ENCODE measurements around the gene FMO2. TPM values are rescaled to one million over a fixed set of nuclear protein-coding genes. Genes with fewer than 3 reads are reported as not detected.
"Not testable (repeated sequence)": the region's sequence is repeated elsewhere in the genome, so short reads cannot be mapped to it uniquely, and the experiment has no call there.

FMO2 gene
- total and polyA plus RNA-seq, 2 donors: 0.61 to 5.5 TPM

GRCh38 chr1:171221665-171222591 is 36.8 kb downstream of the FMO2 start:
- no peaks in the 10 kb centered on the region for H3K9me3 ChIP-seq (ENCODE audit: control insufficient read depth in 2 of 2, insufficient read depth in 1 of 2, low read length in 1 of 2)
- no peak overlapping the region for H3K4me3 ChIP-seq (ENCODE audit: low read length in 2 of 2)
- DNase-seq (ENCODE audit: low read depth in 6 of 9, low spot score in 9 of 9): no peak
- no peaks in the 10 kb centered on the region for H3K36me3 ChIP-seq (ENCODE audit: control insufficient read depth in 2 of 2, insufficient read depth in 2 of 2, low read length in 1 of 2)
- 74% methylated on average over 5 of the region's 5 CpGs for WGBS
- peak overlapping the region in 1 of 2 donors; percentile 26 for H3K27ac ChIP-seq (ENCODE audit: low read depth in 1 of 2, low read length in 1 of 2)
- H3K4me1 ChIP-seq (ENCODE audit: control insufficient read depth in 2 of 2, insufficient read depth in 2 of 2, low read length in 2 of 2): no peaks in the 10 kb centered on the region
- H3K27me3 ChIP-seq (ENCODE audit: control insufficient read depth in 2 of 2, insufficient read depth in 1 of 2, low read length in 1 of 2): no peaks in the 10 kb centered on the region

- no peaks in the 10 kb centered on the region for H3K9me3 ChIP-seq (ENCODE audit: control insufficient read depth in 2 of 2, insufficient read depth in 1 of 2, low read length in 1 of 2)
- H3K4me1 ChIP-seq (ENCODE audit: control insufficient read depth in 2 of 2, insufficient read depth in 2 of 2, low read length in 2 of 2): no peaks in the 10 kb centered on the region
- no peaks in the 10 kb centered on the region for H3K36me3 ChIP-seq (ENCODE audit: control insufficient read depth in 2 of 2, insufficient read depth in 2 of 2, low read length in 1 of 2)
- 96% methylated on average over 5 of the region's 5 CpGs for WGBS
- no peaks in the 10 kb centered on the region for H3K27me3 ChIP-seq (ENCODE audit: control insufficient read depth in 2 of 2, insufficient read depth in 1 of 2, low read length in 1 of 2)
- no peak overlapping the region for H3K4me3 ChIP-seq (ENCODE audit: low read length in 2 of 2)
- no peak for DNase-seq (ENCODE audit: low read depth in 6 of 9, low spot score in 9 of 9)
- no peak overlapping the region for H3K27ac ChIP-seq (ENCODE audit: low read depth in 1 of 2, low read length in 1 of 2)
Observed at GRCh38 chr1:171222936-171223335, 37.8 kb downstream of the FMO2 start.

- not testable (repeated sequence) for H3K27me3 ChIP-seq (ENCODE audit: control insufficient read depth in 2 of 2, insufficient read depth in 1 of 2, low read length in 1 of 2); DNase-seq (ENCODE audit: low read depth in 6 of 9, low spot score in 9 of 9); H3K27ac ChIP-seq (ENCODE audit: low read depth in 1 of 2, low read length in 1 of 2); H3K4me3 ChIP-seq (ENCODE audit: low read length in 2 of 2); H3K9me3 ChIP-seq (ENCODE audit: control insufficient read depth in 2 of 2, insufficient read depth in 1 of 2, low read length in 1 of 2); H3K4me1 ChIP-seq (ENCODE audit: control insufficient read depth in 2 of 2, insufficient read depth in 2 of 2, low read length in 2 of 2); H3K36me3 ChIP-seq (ENCODE audit: control insufficient read depth in 2 of 2, insufficient read depth in 2 of 2, low read length in 1 of 2)
- WGBS: 96% methylated on average over 4 of the region's 4 CpGs
Observed at GRCh38 chr1:171224257-171224656, 39.2 kb downstream of the FMO2 start.

- WGBS: 96% methylated on average over 1 of the region's 1 CpG
- peak in 3 of 9 donors; percentile 6 to 30 (median 11) for DNase-seq (ENCODE audit: low read depth in 6 of 9, low spot score in 9 of 9)
- Histone ChIP-seq H3K4me1 (ENCODE audit: control insufficient read depth in 2 of 2, insufficient read depth in 2 of 2, low read length in 2 of 2) (no peaks in the 10 kb centered on the region), H3K4me3 (ENCODE audit: low read length in 2 of 2) (no peak overlapping the region), H3K36me3 (ENCODE audit: control insufficient read depth in 2 of 2, insufficient read depth in 2 of 2, low read length in 1 of 2) (no peaks in the 10 kb centered on the region), H3K27me3 (ENCODE audit: control insufficient read depth in 2 of 2, insufficient read depth in 1 of 2, low read length in 1 of 2) (no peaks in the 10 kb centered on the region), H3K27ac (ENCODE audit: low read depth in 1 of 2, low read length in 1 of 2) (no peak overlapping the region), H3K9me3 (ENCODE audit: control insufficient read depth in 2 of 2, insufficient read depth in 1 of 2, low read length in 1 of 2) (no peaks in the 10 kb centered on the region)
Observed at GRCh38 chr1:171226747-171227370, 41.8 kb downstream of the FMO2 start.

GRCh38 chr1:171231326-171231725 is 46.2 kb downstream of the FMO2 start:
- no peaks in the 10 kb centered on the region for H3K9me3 ChIP-seq (ENCODE audit: control insufficient read depth in 2 of 2, insufficient read depth in 1 of 2, low read length in 1 of 2)
- H3K27ac ChIP-seq (ENCODE audit: low read depth in 1 of 2, low read length in 1 of 2): no peak overlapping the region
- no peaks in the 10 kb centered on the region for H3K27me3 ChIP-seq (ENCODE audit: control insufficient read depth in 2 of 2, insufficient read depth in 1 of 2, low read length in 1 of 2)
- no peaks in the 10 kb centered on the region for H3K4me1 ChIP-seq (ENCODE audit: control insufficient read depth in 2 of 2, insufficient read depth in 2 of 2, low read length in 2 of 2)
- H3K4me3 ChIP-seq (ENCODE audit: low read length in 2 of 2): no peak overlapping the region
- no peaks in the 10 kb centered on the region for H3K36me3 ChIP-seq (ENCODE audit: control insufficient read depth in 2 of 2, insufficient read depth in 2 of 2, low read length in 1 of 2)
- no peak for DNase-seq (ENCODE audit: low read depth in 6 of 9, low spot score in 9 of 9)

- no peaks in the 10 kb centered on the region for H3K4me1 ChIP-seq (ENCODE audit: control insufficient read depth in 2 of 2, insufficient read depth in 2 of 2, low read length in 2 of 2)
- H3K36me3 ChIP-seq (ENCODE audit: control insufficient read depth in 2 of 2, insufficient read depth in 2 of 2, low read length in 1 of 2): no peaks in the 10 kb centered on the region
- peaks cover 0 to 8% of the 10 kb centered on the region in 2 donors for H3K9me3 ChIP-seq (ENCODE audit: control insufficient read depth in 2 of 2, insufficient read depth in 1 of 2, low read length in 1 of 2)
- H3K27ac ChIP-seq (ENCODE audit: low read depth in 1 of 2, low read length in 1 of 2): no peak overlapping the region
- H3K4me3 ChIP-seq (ENCODE audit: low read length in 2 of 2): no peak overlapping the region
- DNase-seq (ENCODE audit: low read depth in 6 of 9, low spot score in 9 of 9): no peak
- WGBS: 95% methylated on average over 1 of the region's 1 CpG
- no peaks in the 10 kb centered on the region for H3K27me3 ChIP-seq (ENCODE audit: control insufficient read depth in 2 of 2, insufficient read depth in 1 of 2, low read length in 1 of 2)
Observed at GRCh38 chr1:171233183-171233582, 48.1 kb downstream of the FMO2 start.

- H3K27ac ChIP-seq (ENCODE audit: low read depth in 1 of 2, low read length in 1 of 2); H3K36me3 ChIP-seq (ENCODE audit: control insufficient read depth in 2 of 2, insufficient read depth in 2 of 2, low read length in 1 of 2); H3K4me1 ChIP-seq (ENCODE audit: control insufficient read depth in 2 of 2, insufficient read depth in 2 of 2, low read length in 2 of 2); H3K9me3 ChIP-seq (ENCODE audit: control insufficient read depth in 2 of 2, insufficient read depth in 1 of 2, low read length in 1 of 2); DNase-seq (ENCODE audit: low read depth in 6 of 9, low spot score in 9 of 9); H3K27me3 ChIP-seq (ENCODE audit: control insufficient read depth in 2 of 2, insufficient read depth in 1 of 2, low read length in 1 of 2); H3K4me3 ChIP-seq (ENCODE audit: low read length in 2 of 2): not testable (repeated sequence)
- 71% methylated on average over 4 of the region's 4 CpGs for WGBS
Observed at GRCh38 chr1:171236231-171236630, 51.1 kb downstream of the FMO2 start.

GRCh38 chr1:171243878-171244277 is 58.8 kb downstream of the FMO2 start:
- H3K27me3 ChIP-seq (ENCODE audit: control insufficient read depth in 2 of 2, insufficient read depth in 1 of 2, low read length in 1 of 2): peaks cover 0 to 2% of the 10 kb centered on the region in 2 donors
- no peaks in the 10 kb centered on the region for H3K36me3 ChIP-seq (ENCODE audit: control insufficient read depth in 2 of 2, insufficient read depth in 2 of 2, low read length in 1 of 2)
- H3K4me3 ChIP-seq (ENCODE audit: low read length in 2 of 2): no peak overlapping the region
- H3K27ac ChIP-seq (ENCODE audit: low read depth in 1 of 2, low read length in 1 of 2): no peak overlapping the region
- no peaks in the 10 kb centered on the region for H3K9me3 ChIP-seq (ENCODE audit: control insufficient read depth in 2 of 2, insufficient read depth in 1 of 2, low read length in 1 of 2)
- no peak for DNase-seq (ENCODE audit: low read depth in 6 of 9, low spot score in 9 of 9)
- 91% methylated on average over 4 of the region's 4 CpGs for WGBS
- no peaks in the 10 kb centered on the region for H3K4me1 ChIP-seq (ENCODE audit: control insufficient read depth in 2 of 2, insufficient read depth in 2 of 2, low read length in 2 of 2)

GRCh38 chr1:171245458-171246064 is 60.5 kb downstream of the FMO2 start:
- peaks cover 3 to 17% of the 10 kb centered on the region in 2 donors for H3K27me3 ChIP-seq (ENCODE audit: control insufficient read depth in 2 of 2, insufficient read depth in 1 of 2, low read length in 1 of 2)
- no peaks in the 10 kb centered on the region for H3K4me1 ChIP-seq (ENCODE audit: control insufficient read depth in 2 of 2, insufficient read depth in 2 of 2, low read length in 2 of 2)
- no peaks in the 10 kb centered on the region for H3K9me3 ChIP-seq (ENCODE audit: control insufficient read depth in 2 of 2, insufficient read depth in 1 of 2, low read length in 1 of 2)
- H3K36me3 ChIP-seq (ENCODE audit: control insufficient read depth in 2 of 2, insufficient read depth in 2 of 2, low read length in 1 of 2): no peaks in the 10 kb centered on the region
- no peak overlapping the region for H3K4me3 ChIP-seq (ENCODE audit: low read length in 2 of 2)
- WGBS: 38% methylated on average over 6 of the region's 6 CpGs
- DNase-seq (ENCODE audit: low read depth in 6 of 9, low spot score in 9 of 9): peak in 3 of 9 donors; percentile 2 to 37 (median 25)
- H3K27ac ChIP-seq (ENCODE audit: low read depth in 1 of 2, low read length in 1 of 2): no peak overlapping the region

Measured in thymus (tissue), 11 donors.